HS-5 (cell line): ENCODE data around the gene LONP1.

Experiments used
- DNase-seq: peaks from one replicate; pipeline ENCODE4 v3.0.0-alpha.2; 2012; ENCODE audit warnings: low read depth

Gene LONP1

GRCh38 chr19:5679289-5680083 lies 40.5 kb downstream of the LONP1 start:
- no peak for DNase-seq

- DNase-seq: no peak
Observed at GRCh38 chr19:5678071-5678718, 41.8 kb downstream of the LONP1 start.

- no peak for DNase-seq
Observed at GRCh38 chr19:5677580-5677979, 42.4 kb downstream of the LONP1 start.

- DNase-seq: no peak
Observed at GRCh38 chr19:5677136-5677535, 42.8 kb downstream of the LONP1 start.

- DNase-seq: no peak
Observed at GRCh38 chr19:5676772-5677105, 43.2 kb downstream of the LONP1 start.

- no peak for DNase-seq
Observed at GRCh38 chr19:5676105-5676771, 43.7 kb downstream of the LONP1 start.

GRCh38 chr19:5674714-5675113 lies 45.2 kb downstream of the LONP1 start:
- DNase-seq: no peak

- no peak for DNase-seq
Observed at GRCh38 chr19:5673752-5674151, 46.2 kb downstream of the LONP1 start.

GRCh38 chr19:5672708-5673459 lies 47.1 kb downstream of the LONP1 start:
- DNase-seq: no peak

GRCh38 chr19:5671600-5671999 lies 48.3 kb downstream of the LONP1 start:
- DNase-seq: no peak

GRCh38 chr19:5669212-5669611 lies 50.7 kb downstream of the LONP1 start:
- no peak for DNase-seq

- no peak for DNase-seq
Observed at GRCh38 chr19:5667751-5668271, 52.1 kb downstream of the LONP1 start.

GRCh38 chr19:5666921-5667610 lies 52.9 kb downstream of the LONP1 start:
- no peak for DNase-seq

- DNase-seq: no peak
Observed at GRCh38 chr19:5665781-5666513, 54.0 kb downstream of the LONP1 start.

GRCh38 chr19:5664515-5664914 lies 55.4 kb downstream of the LONP1 start:
- DNase-seq: no peak

- no peak for DNase-seq
Observed at GRCh38 chr19:5663904-5664303, 56.0 kb downstream of the LONP1 start.

- DNase-seq: no peak
Observed at GRCh38 chr19:5661483-5661882, 58.5 kb downstream of the LONP1 start.

- DNase-seq: no peak
Observed at GRCh38 chr19:5655412-5655811, 64.5 kb downstream of the LONP1 start.

- no peak for DNase-seq
Observed at GRCh38 chr19:5654931-5655330, 65.0 kb downstream of the LONP1 start.

- DNase-seq: no peak
Observed at GRCh38 chr19:5652261-5652660, 67.7 kb downstream of the LONP1 start.

- DNase-seq: no peak
Observed at GRCh38 chr19:5651361-5651760, 68.6 kb downstream of the LONP1 start.
